ENCODE measurements around the gene IFT27. TPM values are rescaled to one million over a fixed set of nuclear protein-coding genes. Genes with fewer than 3 reads are reported as not detected.

The IFT27 gene
- total RNA-seq, 1 experiment from 2014 or later = 23.2 TPM

DNA sequence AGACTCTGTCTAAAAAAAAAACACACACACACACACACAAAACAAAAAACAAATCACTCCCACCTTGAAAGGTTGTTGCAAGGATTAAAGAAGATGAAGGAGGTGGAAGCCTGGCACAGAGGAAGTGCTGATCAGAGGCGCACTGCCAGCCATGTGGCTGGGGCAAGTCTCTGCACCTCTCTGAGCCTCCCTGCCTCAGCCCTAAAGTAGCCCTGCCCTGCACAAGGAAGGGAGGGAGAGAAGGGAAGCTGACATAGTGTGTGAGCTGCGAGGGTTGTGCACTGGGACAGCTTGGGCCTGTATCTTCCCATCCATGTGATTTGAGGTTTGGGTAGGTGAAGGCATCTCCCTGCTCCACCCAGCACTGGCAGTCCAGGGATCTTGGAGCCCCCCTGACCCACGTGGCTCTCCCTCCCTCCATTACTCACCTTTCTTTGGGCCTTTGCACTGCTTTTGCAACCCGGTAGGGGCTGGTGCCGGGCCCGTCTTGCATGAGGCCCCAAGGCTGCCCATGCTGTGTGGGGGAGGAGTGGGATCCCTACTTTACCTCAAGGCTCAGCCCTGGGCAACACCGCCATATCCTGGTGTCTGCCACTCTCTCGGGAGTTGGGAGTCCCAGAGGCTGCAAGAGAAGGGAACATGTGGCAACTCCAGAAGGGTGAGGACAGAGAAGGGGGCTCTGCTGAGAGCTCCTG, 30.5 kb downstream of the IFT27 start:
- Histone ChIP-seq H3K27ac (ENCODE audit: low read depth, low read length) (no peak overlapping the region), H3K9me3 (ENCODE audit: control insufficient read depth in 1 of 2, insufficient read depth in 1 of 2, low read depth in 1 of 2, low read length in 2 of 2) (no peaks in the 10 kb centered on the region), H3K36me3 (ENCODE audit: control insufficient read depth in 1 of 2, insufficient read depth in 2 of 2, low read length in 2 of 2) (no peaks in the 10 kb centered on the region), H3K4me3 (replicated peaks in 1 of 2; ENCODE audit: low read depth in 1 of 2, low read length in 2 of 2) (no peak overlapping the region), H2AFZ (ENCODE audit: low read depth, low read length, poor library complexity, severe bottlenecking) (no peak overlapping the region), H3K9ac (ENCODE audit: low read length) (no peak overlapping the region), H3K9me2 (ENCODE audit: insufficient read depth) (no peaks in the 10 kb centered on the region), H4K20me1 (ENCODE audit: insufficient read depth) (no peaks in the 10 kb centered on the region), H3K27me3 (ENCODE audit: insufficient read depth, low read length) (no peaks in the 10 kb centered on the region), H3K4me1 (ENCODE audit: control insufficient read depth in 1 of 2, insufficient read depth in 2 of 2, low read length in 2 of 2) (no peaks in the 10 kb centered on the region), H3K4me2 (ENCODE audit: low read length) (no peak overlapping the region), H3K79me2 (ENCODE audit: insufficient read depth, low read length) (no peaks in the 10 kb centered on the region)
- POLR2A ChIA-PET = no interaction called here
- no TSS peak for BruUV-seq (replicated peaks)
- CTCF ChIA-PET = interaction anchor here (1.2 kb wide), 1 partner anchor 10 kb away, joined by 7 read pairs; no protein-coding TSS in a partner anchor
- TF ChIP-seq, protein P1, sequence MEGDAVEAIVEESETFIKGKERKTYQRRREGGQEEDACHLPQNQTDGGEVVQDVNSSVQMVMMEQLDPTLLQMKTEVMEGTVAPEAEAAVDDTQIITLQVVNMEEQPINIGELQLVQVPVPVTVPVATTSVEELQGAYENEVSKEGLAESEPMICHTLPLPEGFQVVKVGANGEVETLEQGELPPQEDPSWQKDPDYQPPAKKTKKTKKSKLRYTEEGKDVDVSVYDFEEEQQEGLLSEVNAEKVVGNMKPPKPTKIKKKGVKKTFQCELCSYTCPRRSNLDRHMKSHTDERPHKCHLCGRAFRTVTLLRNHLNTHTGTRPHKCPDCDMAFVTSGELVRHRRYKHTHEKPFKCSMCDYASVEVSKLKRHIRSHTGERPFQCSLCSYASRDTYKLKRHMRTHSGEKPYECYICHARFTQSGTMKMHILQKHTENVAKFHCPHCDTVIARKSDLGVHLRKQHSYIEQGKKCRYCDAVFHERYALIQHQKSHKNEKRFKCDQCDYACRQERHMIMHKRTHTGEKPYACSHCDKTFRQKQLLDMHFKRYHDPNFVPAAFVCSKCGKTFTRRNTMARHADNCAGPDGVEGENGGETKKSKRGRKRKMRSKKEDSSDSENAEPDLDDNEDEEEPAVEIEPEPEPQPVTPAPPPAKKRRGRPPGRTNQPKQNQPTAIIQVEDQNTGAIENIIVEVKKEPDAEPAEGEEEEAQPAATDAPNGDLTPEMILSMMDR (IDR thresholded peaks at IDR 0.05 in 2 of 3, conservative IDR thresholded peaks at IDR 0.05 in 1 of 3; ENCODE audit: borderline replicate concordance in 1 of 3, insufficient read depth in 1 of 3, low read depth in 2 of 3, low read length in 2 of 3) = no peak
- TF ChIP-seq YY1 (IDR thresholded peaks at IDR 0.05; ENCODE audit: extremely low read depth, insufficient replicate concordance, low read depth, low read length) (no peak), ZNF274 (IDR thresholded peaks at IDR 0.05; ENCODE audit: low read depth, low read length) (no peak), ZFX (IDR thresholded peaks at IDR 0.05) (no peak), EZH2 (IDR thresholded peaks at IDR 0.05) (no peak), FOSL1 (IDR thresholded peaks at IDR 0.05; ENCODE audit: low read depth) (no peak), CEBPB (IDR thresholded peaks at IDR 0.05; ENCODE audit: low read depth) (no peak), JUND (IDR thresholded peaks at IDR 0.05) (no peak), CBX3 (IDR thresholded peaks at IDR 0.05; ENCODE audit: low read depth) (no peak)
- TF ChIP-seq, protein P2, sequence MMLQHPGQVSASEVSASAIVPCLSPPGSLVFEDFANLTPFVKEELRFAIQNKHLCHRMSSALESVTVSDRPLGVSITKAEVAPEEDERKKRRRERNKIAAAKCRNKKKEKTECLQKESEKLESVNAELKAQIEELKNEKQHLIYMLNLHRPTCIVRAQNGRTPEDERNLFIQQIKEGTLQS (IDR thresholded peaks at IDR 0.05) = no peak
- TF ChIP-seq, protein P3, sequence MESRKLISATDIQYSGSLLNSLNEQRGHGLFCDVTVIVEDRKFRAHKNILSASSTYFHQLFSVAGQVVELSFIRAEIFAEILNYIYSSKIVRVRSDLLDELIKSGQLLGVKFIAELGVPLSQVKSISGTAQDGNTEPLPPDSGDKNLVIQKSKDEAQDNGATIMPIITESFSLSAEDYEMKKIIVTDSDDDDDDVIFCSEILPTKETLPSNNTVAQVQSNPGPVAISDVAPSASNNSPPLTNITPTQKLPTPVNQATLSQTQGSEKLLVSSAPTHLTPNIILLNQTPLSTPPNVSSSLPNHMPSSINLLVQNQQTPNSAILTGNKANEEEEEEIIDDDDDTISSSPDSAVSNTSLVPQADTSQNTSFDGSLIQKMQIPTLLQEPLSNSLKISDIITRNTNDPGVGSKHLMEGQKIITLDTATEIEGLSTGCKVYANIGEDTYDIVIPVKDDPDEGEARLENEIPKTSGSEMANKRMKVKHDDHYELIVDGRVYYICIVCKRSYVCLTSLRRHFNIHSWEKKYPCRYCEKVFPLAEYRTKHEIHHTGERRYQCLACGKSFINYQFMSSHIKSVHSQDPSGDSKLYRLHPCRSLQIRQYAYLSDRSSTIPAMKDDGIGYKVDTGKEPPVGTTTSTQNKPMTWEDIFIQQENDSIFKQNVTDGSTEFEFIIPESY (IDR thresholded peaks at IDR 0.05; ENCODE audit: extremely low read depth, insufficient replicate concordance, low read length) = no peak
- intact Hi-C loops (cut with micrococcal nuclease) = no loop called here
- DNase-seq (ENCODE audit: low read depth, low spot score) (no peak), ATAC-seq (no peak)
- RAD21 ChIA-PET (ENCODE audit: low non-redundant PET in 1 of 2, low total read pairs in 2 of 2, uncharacterized antibody in 2 of 2, unreplicated experiment in 2 of 2) = no interaction called here

Data from HCT116 (cell line).